Measurements from ENCODE around the gene ANKRD22.

GRCh38 chr10:88819290-88819689 is 32.4 kb downstream of the ANKRD22 start:
- TF ChIP-seq POLR2A (IDR thresholded peaks at IDR 0.05; ENCODE audit: low read length): no peak
- TF ChIP-seq GATA1 (IDR thresholded peaks at IDR 0.05; ENCODE audit: low read depth, low read length): no peak

Measured in erythroblast (primary cell).